T-helper 2 cell treated with Interferon-gamma antibody and Interleukin-4, amounts not matched to agents 5 μg/mL and 100 μg/mL, for 36 hours (primary cell): ENCODE measurements around the gene AOC3.
"Not testable (repeated sequence)": the region's sequence is repeated elsewhere in the genome, so short reads cannot be mapped to it uniquely, and the experiment has no call there.

Experiments
- DNase-seq: peaks from one replicate; pipeline ENCODE4 v3.0.0; 2021; ENCODE audit warnings: low spot score
- H3K27ac Mint-ChIP-seq: one replicate; pipeline ENCODE4 v1.8.0; 2021; ENCODE audit warnings: mild to moderate bottlenecking, mixed read lengths
- H3K27me3 Mint-ChIP-seq: one replicate; pipeline ENCODE4 v1.8.0; 2021; ENCODE audit warnings: low read depth, mixed read lengths
- H3K36me3 Mint-ChIP-seq: one replicate; pipeline ENCODE4 v1.8.0; 2021; ENCODE audit warnings: low read depth, mixed read lengths
- H3K4me1 Mint-ChIP-seq: one replicate; pipeline ENCODE4 v1.8.0; 2021; ENCODE audit warnings: low read depth, mixed read lengths
- H3K4me3 Mint-ChIP-seq: one replicate; pipeline ENCODE4 v1.8.0; 2022; ENCODE audit warnings: mild to moderate bottlenecking, moderate library complexity, mixed read lengths
- H3K9me3 Mint-ChIP-seq: one replicate; pipeline ENCODE4 v1.8.0; 2021; ENCODE audit warnings: mixed read lengths

The AOC3 gene

GRCh38 chr17:42849031-42849430 lies 2.0 kb upstream of the AOC3 start:
- DNase-seq: no peak
- H3K9me3 Mint-ChIP-seq: no peaks in the 10 kb centered on the region
- H3K27ac Mint-ChIP-seq: no peak overlapping the region
- H3K36me3 Mint-ChIP-seq: peaks cover 4% of the 10 kb centered on the region
- H3K4me3 Mint-ChIP-seq: no peak overlapping the region
- peaks cover 6% of the 10 kb centered on the region for H3K4me1 Mint-ChIP-seq
- no peaks in the 10 kb centered on the region for H3K27me3 Mint-ChIP-seq

GRCh38 chr17:42849451-42850181 lies 1.4 kb upstream of the AOC3 start:
- Mint-ChIP-seq H3K4me1 (peaks cover 6% of the 10 kb centered on the region), H3K4me3 (no peak overlapping the region), H3K9me3 (no peaks in the 10 kb centered on the region), H3K27ac (no peak overlapping the region), H3K36me3 (peaks cover 2% of the 10 kb centered on the region), H3K27me3 (no peaks in the 10 kb centered on the region)
- DNase-seq: no peak

- not testable (repeated sequence) for H3K27me3 Mint-ChIP-seq, H3K9me3 Mint-ChIP-seq, H3K4me1 Mint-ChIP-seq, DNase-seq, H3K36me3 Mint-ChIP-seq, H3K27ac Mint-ChIP-seq, H3K4me3 Mint-ChIP-seq
Observed at GRCh38 chr17:42851371-42852240, 607 bp downstream of the AOC3 start.

GRCh38 chr17:42852351-42852750 lies 1.4 kb downstream of the AOC3 start:
- no peaks in the 10 kb centered on the region for H3K27me3 Mint-ChIP-seq
- no peaks in the 10 kb centered on the region for H3K9me3 Mint-ChIP-seq
- H3K4me1 Mint-ChIP-seq: peaks cover 4% of the 10 kb centered on the region
- DNase-seq: no peak
- H3K4me3 Mint-ChIP-seq: no peak overlapping the region
- no peaks in the 10 kb centered on the region for H3K36me3 Mint-ChIP-seq
- H3K27ac Mint-ChIP-seq: no peak overlapping the region

- Mint-ChIP-seq H3K4me1 (peaks cover 4% of the 10 kb centered on the region), H3K36me3 (no peaks in the 10 kb centered on the region), H3K27ac (no peak overlapping the region), H3K9me3 (no peaks in the 10 kb centered on the region), H3K27me3 (no peaks in the 10 kb centered on the region), H3K4me3 (no peak overlapping the region)
- no peak for DNase-seq
Observed at GRCh38 chr17:42853004-42853403, 2.0 kb downstream of the AOC3 start.

GRCh38 chr17:42853597-42853967 lies 2.6 kb downstream of the AOC3 start:
- Mint-ChIP-seq H3K36me3 (no peaks in the 10 kb centered on the region), H3K4me3 (no peak overlapping the region), H3K4me1 (peaks cover 4% of the 10 kb centered on the region), H3K27me3 (no peaks in the 10 kb centered on the region), H3K9me3 (no peaks in the 10 kb centered on the region), H3K27ac (no peak overlapping the region)
- DNase-seq: no peak

GRCh38 chr17:42853968-42854790 lies 3.2 kb downstream of the AOC3 start:
- Mint-ChIP-seq H3K4me3 (no peak overlapping the region), H3K27me3 (no peaks in the 10 kb centered on the region), H3K9me3 (no peaks in the 10 kb centered on the region), H3K36me3 (no peaks in the 10 kb centered on the region), H3K4me1 (peaks cover 4% of the 10 kb centered on the region), H3K27ac (no peak overlapping the region)
- no peak for DNase-seq

GRCh38 chr17:42855048-42855596 lies 4.1 kb downstream of the AOC3 start:
- H3K9me3 Mint-ChIP-seq: no peaks in the 10 kb centered on the region
- no peak for DNase-seq
- no peaks in the 10 kb centered on the region for H3K36me3 Mint-ChIP-seq
- H3K27me3 Mint-ChIP-seq: no peaks in the 10 kb centered on the region
- no peak overlapping the region for H3K4me3 Mint-ChIP-seq
- no peak overlapping the region for H3K27ac Mint-ChIP-seq
- H3K4me1 Mint-ChIP-seq: peaks cover 2% of the 10 kb centered on the region

GRCh38 chr17:42856093-42856492 lies 5.1 kb downstream of the AOC3 start:
- not testable (repeated sequence) for H3K9me3 Mint-ChIP-seq, H3K27me3 Mint-ChIP-seq, H3K27ac Mint-ChIP-seq, H3K4me1 Mint-ChIP-seq, H3K36me3 Mint-ChIP-seq, DNase-seq, H3K4me3 Mint-ChIP-seq

GRCh38 chr17:42856516-42856915 lies 5.5 kb downstream of the AOC3 start:
- H3K36me3 Mint-ChIP-seq, H3K9me3 Mint-ChIP-seq, DNase-seq, H3K4me3 Mint-ChIP-seq, H3K27ac Mint-ChIP-seq, H3K27me3 Mint-ChIP-seq, H3K4me1 Mint-ChIP-seq: not testable (repeated sequence)

- Mint-ChIP-seq H3K9me3 (no peaks in the 10 kb centered on the region), H3K27me3 (no peaks in the 10 kb centered on the region), H3K4me1 (no peaks in the 10 kb centered on the region), H3K27ac (no peak overlapping the region), H3K36me3 (no peaks in the 10 kb centered on the region), H3K4me3 (no peak overlapping the region)
- DNase-seq: no peak
Observed at GRCh38 chr17:42857389-42857788, 6.4 kb downstream of the AOC3 start.

GRCh38 chr17:42865638-42866094 lies 14.7 kb downstream of the AOC3 start:
- no peaks in the 10 kb centered on the region for H3K36me3 Mint-ChIP-seq
- DNase-seq: no peak
- no peaks in the 10 kb centered on the region for H3K9me3 Mint-ChIP-seq
- H3K27ac Mint-ChIP-seq: no peak overlapping the region
- H3K4me3 Mint-ChIP-seq: no peak overlapping the region
- peaks cover 5% of the 10 kb centered on the region for H3K27me3 Mint-ChIP-seq
- H3K4me1 Mint-ChIP-seq: no peaks in the 10 kb centered on the region

- no peak overlapping the region for H3K4me3 Mint-ChIP-seq
- DNase-seq: no peak
- no peaks in the 10 kb centered on the region for H3K36me3 Mint-ChIP-seq
- no peaks in the 10 kb centered on the region for H3K4me1 Mint-ChIP-seq
- peaks cover 5% of the 10 kb centered on the region for H3K27me3 Mint-ChIP-seq
- no peaks in the 10 kb centered on the region for H3K9me3 Mint-ChIP-seq
- H3K27ac Mint-ChIP-seq: no peak overlapping the region
Observed at GRCh38 chr17:42866216-42866615, 15.2 kb downstream of the AOC3 start.
